Ovary (tissue), 3 donors: ENCODE results near the gene FGD5.

Source experiments
- CTCF ChIP-seq, 3 donors: fragments of 450-650 bp in 2 of 3; fragments of 200-600 bp in 1 of 3; IDR thresholded peaks; one replicate each; pipeline versions ENCODE4 v1.5.1 to v1.8.0; 2016 to 2022; ENCODE audit warnings: antibody characterized with exemption in 3 of 3, mild to moderate bottlenecking in 1 of 3
- POLR2A ChIP-seq: fragments of 450-650 bp; IDR thresholded peaks from one replicate; pipeline ENCODE4 v1.6.1; 2017; ENCODE audit warnings: antibody characterized with exemption, mild to moderate bottlenecking, moderate library complexity
- donor health status: DM: no; HTN: no; CAD: no.

GRCh38 chr3:14843321-14843720 lies 24.6 kb downstream of the FGD5 start:
- TF ChIP-seq POLR2A (no peak), CTCF (IDR thresholded peaks at IDR 0.05) (no peak)
